RWPE1 (cell line): ENCODE results near the gene SOD3.
A peak's percentile ranks its signal among the peaks of the same experiment; 100 is the strongest.

Experiments
- CTCF ChIA-PET: fragments of 350-600 bp; sonication (Branson Sonifier 250); formaldehyde crosslinking; extraction: SDS; loops from one replicate; lab custom pipeline; 2021; lab: Yijun Ruan, JAX
- POLR2A ChIA-PET: fragments of 400-600 bp; formaldehyde crosslinking; extraction: SDS; loops from one replicate; lab custom pipeline; 2020; ENCODE audit warnings: antibody characterized with exemption; ENCODE audit not compliant: low non-redundant PET; lab: Yijun Ruan, JAX
- DNase-seq: peaks from one replicate; pipeline ENCODE4 v3.0.0; 2012; ENCODE audit warnings: low spot score
- H3K27ac ChIP-seq: fragments of 450-650 bp; 2 replicates; pipeline ENCODE4 v1.5.1; 2017
- TF ChIP-seq, protein P1 (sequence below): fragments of 450-650 bp; conservative IDR thresholded peaks from 2 replicates; pipeline ENCODE4 v1.5.1; 2017; ENCODE audit warnings: low read depth, mild to moderate bottlenecking

SOD3 gene

GRCh38 chr4:24768604-24769003 is 26.8 kb upstream of the SOD3 start:
- TF ChIP-seq, protein P1, sequence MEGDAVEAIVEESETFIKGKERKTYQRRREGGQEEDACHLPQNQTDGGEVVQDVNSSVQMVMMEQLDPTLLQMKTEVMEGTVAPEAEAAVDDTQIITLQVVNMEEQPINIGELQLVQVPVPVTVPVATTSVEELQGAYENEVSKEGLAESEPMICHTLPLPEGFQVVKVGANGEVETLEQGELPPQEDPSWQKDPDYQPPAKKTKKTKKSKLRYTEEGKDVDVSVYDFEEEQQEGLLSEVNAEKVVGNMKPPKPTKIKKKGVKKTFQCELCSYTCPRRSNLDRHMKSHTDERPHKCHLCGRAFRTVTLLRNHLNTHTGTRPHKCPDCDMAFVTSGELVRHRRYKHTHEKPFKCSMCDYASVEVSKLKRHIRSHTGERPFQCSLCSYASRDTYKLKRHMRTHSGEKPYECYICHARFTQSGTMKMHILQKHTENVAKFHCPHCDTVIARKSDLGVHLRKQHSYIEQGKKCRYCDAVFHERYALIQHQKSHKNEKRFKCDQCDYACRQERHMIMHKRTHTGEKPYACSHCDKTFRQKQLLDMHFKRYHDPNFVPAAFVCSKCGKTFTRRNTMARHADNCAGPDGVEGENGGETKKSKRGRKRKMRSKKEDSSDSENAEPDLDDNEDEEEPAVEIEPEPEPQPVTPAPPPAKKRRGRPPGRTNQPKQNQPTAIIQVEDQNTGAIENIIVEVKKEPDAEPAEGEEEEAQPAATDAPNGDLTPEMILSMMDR, result no peak
- no peak overlapping the region for H3K27ac ChIP-seq
- no peak for DNase-seq
- POLR2A ChIA-PET, result no interaction called here
- CTCF ChIA-PET, result no interaction called here

- TF ChIP-seq, protein P1, result no peak
- DNase-seq, result no peak
- peak overlapping the region; percentile 76 for H3K27ac ChIP-seq
- CTCF ChIA-PET, result interaction anchor here (0.7 to 1.1 kb wide), 2 partner anchors 27 to 857 kb away, joined by 3 read pairs; no protein-coding TSS in a partner anchor
- POLR2A ChIA-PET, result no interaction called here
Measured at GRCh38 chr4:24769571-24769970, 25.8 kb upstream of the SOD3 start.

DNA sequence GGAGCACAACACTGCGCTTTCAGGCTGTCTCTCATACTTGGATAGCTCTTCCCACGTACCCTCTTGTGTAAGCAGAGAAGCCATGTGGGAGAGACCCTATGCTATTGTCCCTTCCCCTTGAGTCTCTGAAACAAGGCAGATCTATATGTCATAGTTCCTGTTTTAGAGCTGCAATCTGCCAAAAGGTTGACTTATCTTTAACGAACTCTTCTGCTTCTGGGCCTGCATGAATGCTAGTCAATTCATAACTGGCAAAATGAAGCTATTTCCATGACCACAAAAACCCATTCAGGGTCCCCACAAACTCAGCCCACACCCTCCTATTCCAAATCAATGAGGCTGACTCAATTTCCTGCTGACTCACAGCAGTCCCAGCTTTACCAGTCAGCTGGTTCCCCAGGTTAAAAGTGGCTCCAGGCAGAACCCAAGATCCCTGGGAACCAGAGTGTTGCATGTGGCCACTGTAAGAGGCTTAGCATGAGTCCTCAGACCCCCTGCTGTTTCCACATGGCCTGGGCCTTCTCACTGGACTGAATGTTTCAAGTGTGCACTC is 25.3 kb upstream of the SOD3 start:
- CTCF ChIA-PET, result interaction anchor here (1.1 kb wide), 1 partner anchor 27 kb away, joined by 3 read pairs; no protein-coding TSS in a partner anchor

GRCh38 chr4:24770667-24771066 is 24.7 kb upstream of the SOD3 start:
- POLR2A ChIA-PET, result no interaction called here
- TF ChIP-seq, protein P1, result no peak
- peak overlapping the region; percentile 76 for H3K27ac ChIP-seq
- CTCF ChIA-PET, result interaction anchor here (1.1 kb wide), 1 partner anchor 28 kb away, joined by 3 read pairs; no protein-coding TSS in a partner anchor
- DNase-seq, result no peak

More for the DNA sequence above, 25.3 kb upstream of the SOD3 start:
- peak; percentile 48 for DNase-seq
- TF ChIP-seq, protein P1, result no peak
- POLR2A ChIA-PET, result no interaction called here
- H3K27ac ChIP-seq, result peak overlapping the region; percentile 76

DNA sequence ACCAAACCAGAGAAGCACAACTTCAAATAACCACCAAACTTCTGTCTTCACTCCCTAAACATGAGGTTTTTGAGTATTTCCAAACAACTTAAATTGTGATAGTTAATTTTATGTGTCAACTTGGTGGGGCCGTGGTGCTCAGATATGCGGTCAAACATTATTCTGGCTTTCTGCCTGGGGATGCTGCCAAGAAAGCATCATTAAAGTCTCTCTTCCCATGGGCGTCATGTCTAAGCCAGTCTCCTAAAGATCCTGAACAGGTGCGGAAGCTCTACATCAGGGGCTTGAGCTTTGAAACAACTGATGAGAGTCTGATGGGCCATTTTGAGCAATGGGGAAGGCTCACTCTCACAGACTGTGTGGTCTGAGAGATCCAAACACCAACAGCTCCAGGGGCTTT is 24.1 kb upstream of the SOD3 start:
- no peak for DNase-seq
- H3K27ac ChIP-seq, result no peak overlapping the region
- ChIA-PET POLR2A (no interaction called here), CTCF (interaction anchor here (0.5 kb wide), 1 partner anchor 285 kb away, joined by 3 read pairs; no protein-coding TSS in a partner anchor)
- TF ChIP-seq, protein P1, result no peak

GRCh38 chr4:24772061-24772705 is 23.2 kb upstream of the SOD3 start:
- no peak overlapping the region for H3K27ac ChIP-seq
- POLR2A ChIA-PET, result no interaction called here
- CTCF ChIA-PET, result no interaction called here
- no peak for DNase-seq
- TF ChIP-seq, protein P1, result no peak
